Activated T-cell treated with anti-CD3 and anti-CD28 coated beads for 48 hours (primary cell): ENCODE results near the gene LRRC37A3.
"Not testable (repeated sequence)": the region's sequence is repeated elsewhere in the genome, so short reads cannot be mapped to it uniquely, and the experiment has no call there.

Experiments
- DNase-seq: peaks from one replicate; pipeline ENCODE4 v3.0.0-alpha.2; 2020; ENCODE audit warnings: low read depth

The LRRC37A3 gene

DNA sequence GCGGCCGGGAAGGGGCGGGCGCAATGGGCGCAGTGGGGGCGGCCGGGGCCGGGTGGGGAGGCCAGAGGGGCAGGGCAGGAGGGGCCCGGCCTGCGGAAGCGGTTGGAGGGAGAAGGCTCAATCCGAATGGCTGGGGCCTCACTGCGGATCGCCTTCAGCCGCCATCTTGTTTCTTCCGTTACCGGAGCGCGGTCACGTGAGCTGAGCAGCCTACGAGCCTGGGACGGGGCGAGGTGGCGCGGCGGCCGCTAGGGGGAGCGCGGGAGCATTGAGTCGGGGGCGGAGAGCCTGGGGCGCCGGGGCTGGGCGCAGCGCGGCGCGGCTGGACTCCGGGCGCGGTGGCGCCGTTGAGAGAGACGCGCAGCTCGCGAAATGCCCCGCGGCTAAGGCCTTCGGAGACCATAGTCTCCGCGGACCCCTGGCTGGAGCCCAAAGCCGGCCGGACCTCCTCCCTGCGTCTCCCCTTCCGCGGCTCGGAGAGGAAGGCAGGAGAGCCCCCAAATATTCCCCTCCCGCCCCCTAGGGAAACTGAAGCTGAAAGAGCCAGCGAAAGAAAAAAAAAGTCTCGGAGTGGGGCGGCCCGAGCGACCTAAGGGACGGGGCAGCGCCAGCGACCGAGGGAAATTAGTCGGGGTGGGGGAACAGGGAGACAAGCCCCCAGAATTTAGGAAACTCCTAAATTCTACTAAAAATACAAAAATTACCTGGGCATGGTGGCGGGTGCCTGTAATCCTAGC is at the start of gene LRRC37A3:
Gene LRRC37A3, minus strand, starts transcription at position 190 of the 737 bp plus-strand sequence. CDS start 22,221 bp downstream, outside the sequence.
- peak; percentile 100 for DNase-seq

DNA sequence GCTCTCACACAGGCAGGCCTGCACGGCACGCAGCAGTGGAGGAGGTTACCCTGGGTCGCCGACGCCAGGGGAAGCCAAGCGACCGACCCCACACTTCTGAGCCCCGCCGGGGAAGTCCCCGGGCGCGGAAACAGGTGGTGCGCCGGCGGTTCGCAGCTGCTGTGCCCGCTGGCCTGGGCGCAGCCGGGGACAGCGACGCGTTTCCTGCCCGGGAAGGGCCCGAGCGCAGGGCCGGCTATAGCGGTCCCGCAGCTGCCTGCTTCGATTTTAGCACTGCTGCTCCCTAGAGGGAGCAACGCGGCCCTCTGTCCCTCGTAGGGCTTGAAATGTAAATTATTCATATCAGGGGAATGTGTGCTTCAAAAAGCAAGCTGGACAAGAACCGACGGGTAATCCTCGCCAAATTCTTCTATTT is 46.6 kb upstream of the LRRC37A3 start:
- DNase-seq, result peak; percentile 79

DNA sequence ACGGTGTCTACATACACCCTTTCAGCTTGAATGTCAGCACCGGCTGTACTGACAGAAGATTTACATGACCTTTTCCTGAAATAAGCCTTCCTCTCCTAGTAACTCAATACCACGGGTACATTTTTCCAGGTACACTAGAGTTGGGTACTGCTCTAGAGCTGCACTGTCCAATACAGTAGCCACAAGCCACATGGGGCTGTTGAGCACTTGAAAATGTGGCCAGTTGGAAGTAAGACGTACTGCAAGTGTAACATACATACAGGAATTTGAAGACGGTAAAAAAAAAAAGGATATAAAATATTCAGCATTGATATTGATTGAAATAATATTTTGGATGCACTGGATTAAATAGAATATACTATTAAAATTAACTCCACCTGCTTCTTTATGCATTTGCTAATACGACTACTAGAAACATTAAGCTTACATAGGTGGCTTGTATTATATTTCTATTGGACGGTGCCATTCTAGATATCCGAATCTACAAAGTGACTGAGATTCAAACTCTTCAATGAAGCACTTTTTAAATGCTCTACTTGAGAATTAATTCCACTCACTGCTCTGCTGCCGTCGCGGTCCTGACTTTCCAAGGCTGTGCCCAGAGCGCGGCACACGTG is 46.1 kb upstream of the LRRC37A3 start:
- DNase-seq, result not testable (repeated sequence)

DNA sequence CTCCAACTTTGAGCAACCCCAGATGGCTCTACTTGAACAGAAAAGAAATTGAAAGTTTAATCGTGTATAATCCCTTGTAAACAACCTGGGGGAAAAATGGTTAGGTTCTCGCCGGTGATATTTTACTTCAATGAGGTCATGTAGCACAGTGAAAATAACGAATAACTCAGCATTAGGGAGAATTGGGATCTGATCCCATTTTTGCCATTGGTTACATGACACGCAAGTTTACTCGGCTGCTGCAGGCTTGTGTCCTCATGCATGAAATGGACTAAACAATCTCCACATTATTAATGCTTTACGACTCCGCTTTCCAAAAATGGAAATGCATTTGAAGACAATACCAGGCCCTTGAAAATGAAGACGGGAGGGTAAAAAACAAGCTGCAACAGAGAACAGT is 45.5 kb upstream of the LRRC37A3 start:
- no peak for DNase-seq

DNA sequence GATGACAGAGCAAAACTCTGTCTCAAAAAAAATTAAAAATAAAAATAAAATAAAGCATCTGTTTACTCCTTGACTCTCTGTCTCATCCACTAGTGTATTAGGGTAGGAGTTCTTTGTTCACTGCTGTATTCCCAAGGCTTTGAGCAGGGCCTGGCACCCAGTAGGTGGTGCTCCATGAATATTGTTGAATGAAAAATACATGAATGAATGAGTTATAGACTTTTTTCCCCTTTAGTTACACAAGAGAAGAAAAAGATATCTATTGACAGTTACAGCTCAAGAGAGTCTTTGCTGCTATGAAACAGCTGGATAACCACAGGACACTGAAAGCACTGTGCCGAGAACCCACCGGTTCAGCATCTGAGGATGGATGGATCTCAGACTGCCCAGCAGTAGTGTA is 44.5 kb upstream of the LRRC37A3 start:
- not testable (repeated sequence) for DNase-seq

DNA sequence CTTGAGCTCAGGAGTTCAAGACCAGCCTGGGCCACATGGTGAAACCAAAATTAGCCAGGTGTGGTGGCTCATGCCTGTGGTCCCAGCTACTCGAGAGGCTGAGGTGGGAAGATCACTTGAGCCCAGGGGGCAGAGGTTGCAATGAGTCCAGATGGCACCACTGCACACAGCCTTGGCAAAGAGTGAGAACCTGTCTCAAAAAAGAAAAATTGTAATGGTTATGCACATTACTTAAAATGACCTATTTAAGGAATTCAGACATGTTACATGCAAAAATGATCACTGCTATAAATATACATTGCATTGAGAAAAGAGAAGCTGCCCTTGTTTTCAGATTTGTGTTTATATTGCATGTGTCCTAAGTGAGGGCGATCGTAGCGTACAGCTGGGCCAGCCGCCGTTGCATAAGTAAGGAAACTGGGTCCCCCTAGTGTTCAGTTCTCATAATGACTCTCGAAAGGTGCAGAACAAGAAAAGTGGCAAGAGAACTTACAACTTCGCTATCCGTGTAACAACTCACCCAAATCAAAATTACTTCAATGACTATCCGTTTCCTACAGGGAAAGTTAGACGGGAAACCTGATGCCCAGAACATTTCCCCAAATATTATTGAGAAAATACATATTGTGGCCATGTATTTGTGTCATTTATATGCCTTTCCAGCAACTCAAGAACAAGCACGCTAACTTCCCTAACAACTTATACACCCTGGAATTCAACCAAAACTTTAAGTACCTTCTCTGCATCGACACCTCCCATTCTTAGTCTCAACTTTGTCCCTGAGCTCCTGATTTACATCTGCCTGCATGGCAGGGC is 42.5 kb upstream of the LRRC37A3 start:
- not testable (repeated sequence) for DNase-seq

DNA sequence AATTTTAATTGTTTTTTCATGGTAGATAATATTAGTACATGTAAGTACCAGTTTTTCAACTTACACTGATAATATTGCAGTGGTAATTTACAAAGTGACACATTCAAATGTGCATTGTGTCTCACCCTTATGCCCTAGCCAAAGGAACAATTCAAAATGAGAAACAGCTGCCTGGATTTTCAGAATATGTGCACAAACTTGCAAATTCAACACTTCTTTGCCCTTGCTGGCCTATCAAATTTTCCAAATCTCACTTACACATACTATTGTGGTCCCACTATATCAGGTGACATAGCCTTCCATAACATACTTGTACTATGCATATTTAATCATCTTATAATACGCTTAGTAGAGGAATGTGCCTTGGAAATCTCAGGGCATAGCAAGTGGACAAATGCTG is 32.6 kb upstream of the LRRC37A3 start:
- no peak for DNase-seq

DNA sequence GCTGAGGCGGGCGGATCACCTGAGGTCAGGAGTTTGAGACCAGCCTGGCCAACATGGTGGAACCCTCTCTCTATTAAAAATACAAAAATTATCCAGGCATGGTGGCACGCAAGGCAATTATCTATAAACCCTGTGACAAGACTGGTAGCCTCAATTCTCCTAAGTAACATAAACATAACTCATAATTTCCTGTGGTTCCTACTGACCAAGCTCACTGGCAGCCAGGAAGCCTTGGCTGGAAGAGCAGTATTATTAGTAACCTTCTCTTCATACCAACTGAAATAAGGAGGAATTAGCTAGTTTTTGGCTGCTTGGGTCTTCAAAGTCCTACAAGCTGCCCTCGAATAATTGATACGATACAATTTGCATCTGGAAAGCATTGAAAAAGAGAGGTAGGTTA is 31.6 kb upstream of the LRRC37A3 start:
- no peak for DNase-seq

DNA sequence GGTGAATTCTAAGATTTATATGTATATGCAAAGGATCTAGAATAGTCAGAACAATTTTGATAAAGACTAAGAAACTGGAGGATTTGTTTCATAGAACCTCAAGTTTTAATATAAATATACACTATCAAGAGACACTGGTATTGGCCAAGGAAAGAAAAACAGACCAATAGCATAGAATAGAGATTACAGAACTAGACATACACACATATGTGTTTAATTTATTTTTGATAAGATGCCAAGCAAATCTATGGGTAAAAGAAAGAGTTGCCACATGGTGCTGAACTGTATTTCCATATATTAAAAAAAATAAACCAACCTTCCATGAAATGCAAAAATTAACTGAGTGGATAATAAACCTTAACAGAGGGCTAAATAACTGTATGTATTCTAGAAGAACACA is 27.9 kb upstream of the LRRC37A3 start:
- no peak for DNase-seq

DNA sequence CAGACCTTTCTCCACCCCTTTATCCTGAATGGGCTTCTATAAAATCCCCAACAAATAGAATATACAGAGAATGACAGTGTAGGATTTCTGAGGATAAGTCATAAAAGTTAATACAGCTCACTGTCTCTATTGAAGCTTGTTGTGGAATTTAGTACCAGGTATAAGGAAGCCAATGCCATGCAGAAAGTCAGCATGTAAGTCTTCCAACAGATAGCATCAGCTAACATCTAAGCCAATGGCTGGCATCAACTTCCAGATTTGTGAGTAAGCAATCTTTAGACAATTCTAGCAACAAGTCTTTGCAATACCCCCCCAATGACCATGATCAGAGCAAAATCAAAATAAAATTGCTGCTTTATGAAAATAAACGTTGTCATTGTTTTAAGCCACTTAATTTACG is 22.5 kb upstream of the LRRC37A3 start:
- DNase-seq, result no peak

DNA sequence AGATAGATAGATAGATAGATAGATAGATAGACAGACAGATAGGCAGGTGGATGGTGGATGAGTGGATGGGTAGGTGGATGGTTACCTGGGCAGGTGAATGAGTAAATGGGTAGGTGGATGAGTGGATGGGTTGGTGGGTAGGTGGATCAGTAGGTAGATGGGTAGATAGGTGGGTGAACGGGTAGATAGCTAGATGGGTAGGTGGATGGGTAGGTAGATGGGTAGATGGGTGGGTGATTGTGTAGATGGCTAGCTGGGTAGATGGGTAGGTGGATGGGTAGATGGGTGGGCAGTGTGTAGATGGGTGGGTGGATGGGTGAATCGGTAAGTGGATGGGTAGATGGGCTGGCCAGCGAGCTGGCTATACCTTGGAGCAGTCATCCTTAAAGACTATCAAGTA is 21.8 kb upstream of the LRRC37A3 start:
- no peak for DNase-seq

DNA sequence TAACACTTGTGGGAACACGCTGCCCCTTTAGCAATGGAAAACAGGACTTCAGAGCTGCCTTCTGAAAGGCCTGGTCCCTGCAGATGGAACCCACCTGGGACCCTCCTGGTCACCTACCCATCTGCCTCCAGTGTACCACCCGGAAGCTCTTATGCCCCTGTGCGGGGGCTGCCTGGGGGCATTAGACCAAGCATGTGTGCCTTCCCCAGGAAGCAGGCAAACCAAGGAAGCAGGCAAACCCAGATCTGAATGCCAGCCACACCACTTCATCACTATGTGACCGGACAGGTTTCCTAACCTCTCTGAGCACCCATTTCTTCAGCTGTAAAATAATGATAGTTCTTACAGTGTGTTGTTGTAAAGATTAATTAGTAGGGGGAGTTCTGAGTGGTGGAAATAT is 20.8 kb upstream of the LRRC37A3 start:
- DNase-seq, result no peak

DNA sequence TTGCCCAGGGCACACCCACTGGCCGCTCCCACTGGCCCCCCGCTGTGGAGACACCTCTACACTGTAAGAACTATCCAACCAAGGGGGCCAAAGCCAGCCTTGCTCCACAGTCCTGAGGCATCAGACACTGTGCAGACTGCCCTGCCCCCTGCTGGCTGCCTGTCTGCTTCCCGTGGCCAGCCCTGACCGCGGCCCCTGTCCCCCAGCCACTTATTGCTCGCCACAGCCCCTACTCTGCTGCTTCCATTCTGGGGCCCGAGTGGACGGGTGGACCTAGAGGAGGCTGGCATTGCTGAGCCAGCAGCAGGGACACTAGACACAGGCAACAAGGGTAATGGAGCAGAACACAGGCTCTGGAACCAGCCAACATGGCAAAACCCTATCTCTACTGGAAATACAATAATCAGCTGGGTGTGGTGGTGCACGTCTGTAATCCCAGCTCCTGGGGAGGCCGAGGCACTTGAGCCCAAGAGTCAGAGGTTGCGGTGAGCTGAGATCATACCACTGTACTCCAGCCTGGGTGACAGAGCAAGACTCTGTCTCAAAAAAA is 19.7 kb upstream of the LRRC37A3 start:
- peak; percentile 46 for DNase-seq

DNA sequence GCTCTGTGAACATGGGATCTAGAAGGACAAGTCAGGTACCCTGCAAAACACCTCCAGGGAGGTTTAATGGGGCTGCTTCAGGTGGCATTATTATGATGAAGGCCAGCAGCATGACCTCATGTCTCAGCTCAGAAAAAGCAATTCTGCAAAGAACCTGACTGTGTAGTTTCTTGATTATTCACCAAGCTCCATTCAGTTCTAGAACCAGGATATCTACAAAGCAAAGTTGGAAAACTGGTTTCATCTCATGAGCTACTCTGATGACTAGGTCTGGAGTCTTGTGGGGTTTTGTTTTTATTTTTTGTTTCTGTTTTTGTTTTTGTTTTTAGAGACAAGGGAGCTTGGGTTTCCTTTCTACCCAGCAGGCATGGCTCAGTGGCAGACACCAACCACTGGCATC is 19.0 kb upstream of the LRRC37A3 start:
- no peak for DNase-seq

DNA sequence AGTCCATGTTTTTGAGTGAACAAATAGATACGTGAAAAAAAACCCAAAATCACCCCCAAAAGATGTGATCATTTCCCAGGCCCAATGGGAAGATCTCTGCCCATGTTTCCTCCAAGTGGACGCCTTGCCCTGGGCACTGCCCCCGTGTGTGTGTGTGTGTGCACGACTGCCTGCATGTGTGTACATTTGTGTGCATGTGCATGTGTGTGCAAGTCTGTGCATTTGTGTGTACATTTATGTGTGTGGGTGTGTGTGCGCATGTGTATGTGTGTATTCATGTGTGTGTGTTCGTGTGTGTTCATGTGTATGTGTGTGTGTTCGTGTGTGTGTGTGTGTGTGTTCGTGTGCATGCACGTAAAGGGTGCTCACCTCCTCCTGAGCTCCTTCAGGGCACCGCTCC is 16.8 kb upstream of the LRRC37A3 start:
- DNase-seq, result no peak

DNA sequence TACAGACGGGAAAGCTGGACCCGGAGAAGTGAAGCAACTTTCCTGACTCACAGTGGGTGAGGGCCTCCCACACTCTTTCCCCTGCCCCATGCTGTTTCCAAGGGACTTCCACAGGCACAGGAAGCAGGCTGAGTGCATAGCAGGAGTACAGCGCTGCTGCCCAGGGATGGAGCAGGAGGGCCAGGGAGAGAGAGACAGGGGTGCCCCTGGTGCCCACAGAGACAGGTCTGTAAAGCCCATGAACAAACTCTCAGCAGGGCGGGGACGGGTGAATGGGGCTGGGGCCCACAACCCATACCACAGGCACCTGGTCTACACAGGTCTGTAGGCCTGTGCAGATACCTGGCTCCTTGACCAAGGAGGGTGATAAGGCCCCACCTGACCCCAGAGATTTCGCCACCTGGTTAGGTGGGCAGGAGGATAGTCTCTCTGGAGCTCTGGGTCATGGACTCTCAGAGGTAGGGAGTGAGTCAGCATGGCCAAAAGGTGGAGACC is 15.1 kb upstream of the LRRC37A3 start:
- DNase-seq, result not testable (repeated sequence)

DNA sequence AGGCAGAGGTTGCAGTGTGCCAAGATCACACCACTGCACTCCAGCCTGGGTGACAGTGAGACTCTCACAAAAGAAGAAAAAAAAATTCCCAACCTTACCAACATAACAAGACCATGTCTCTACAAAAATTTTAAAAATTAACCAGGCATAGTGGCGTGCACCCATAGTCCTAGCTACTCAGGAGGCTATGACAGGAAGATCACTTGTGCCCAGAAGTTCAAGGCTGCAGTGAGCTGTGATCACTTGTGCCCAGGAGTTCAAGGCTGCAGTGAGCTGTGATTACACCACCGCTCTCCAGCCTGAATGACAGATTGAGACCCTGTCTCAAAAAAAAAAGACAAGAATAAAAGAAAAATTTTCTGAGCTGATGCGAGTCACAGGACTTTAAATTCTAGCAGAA is 13.6 kb upstream of the LRRC37A3 start:
- DNase-seq, result not testable (repeated sequence)

DNA sequence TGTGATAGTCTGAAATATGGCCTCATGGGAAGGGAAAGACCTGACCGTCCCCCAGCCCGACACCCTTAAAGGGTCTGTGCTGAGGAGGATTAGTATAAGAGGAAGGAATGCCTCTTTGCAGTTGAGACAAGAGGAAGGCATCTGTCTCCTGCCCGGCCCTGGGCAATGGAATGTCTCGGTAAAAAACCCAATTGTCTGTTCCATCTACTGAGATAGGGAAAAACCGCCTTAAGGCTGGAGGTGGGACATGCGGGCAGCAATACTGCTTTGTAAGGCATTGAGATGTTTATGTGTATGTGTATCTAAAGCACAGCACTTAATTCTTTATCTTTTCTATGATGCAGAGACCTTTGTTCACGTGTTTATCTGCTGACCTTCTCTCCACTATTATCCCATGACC is 11.1 kb upstream of the LRRC37A3 start:
- DNase-seq, result not testable (repeated sequence)

DNA sequence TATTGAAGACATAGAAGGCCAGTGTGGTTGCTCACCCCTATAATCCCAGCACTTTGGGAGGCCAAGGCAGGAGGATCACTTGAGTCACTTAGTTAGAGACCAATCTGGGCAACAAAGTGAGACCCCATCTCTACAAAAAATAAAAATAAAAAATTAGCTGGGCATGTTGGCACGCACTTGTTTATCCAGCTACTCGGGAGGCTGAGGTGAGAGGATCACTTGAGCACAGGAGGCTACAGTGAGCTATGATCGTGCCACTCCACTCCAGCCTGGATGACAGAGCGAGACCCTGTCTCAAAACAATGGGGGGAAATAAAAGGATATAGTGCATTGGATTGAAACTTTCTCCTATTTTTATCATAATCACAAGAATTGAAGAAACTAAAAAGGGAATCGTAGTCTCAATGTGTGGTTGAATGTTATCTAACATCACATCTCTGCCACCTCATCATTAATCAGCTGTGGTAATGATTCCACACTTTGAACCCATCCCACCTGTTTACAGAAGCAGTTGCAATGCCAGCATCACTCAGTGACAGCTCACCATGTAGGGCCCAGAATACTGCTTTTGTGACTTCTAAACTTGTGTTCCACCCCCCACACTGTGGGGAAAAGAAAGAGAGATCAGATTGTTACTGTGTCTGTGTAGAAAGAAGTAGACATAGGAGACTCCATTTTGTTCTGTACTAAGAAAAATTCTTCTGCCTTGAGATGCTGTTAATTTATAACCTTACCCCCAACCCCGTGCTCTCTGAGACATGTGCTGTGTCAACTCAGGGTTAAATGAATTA is 10.3 kb upstream of the LRRC37A3 start:
- not testable (repeated sequence) for DNase-seq

DNA sequence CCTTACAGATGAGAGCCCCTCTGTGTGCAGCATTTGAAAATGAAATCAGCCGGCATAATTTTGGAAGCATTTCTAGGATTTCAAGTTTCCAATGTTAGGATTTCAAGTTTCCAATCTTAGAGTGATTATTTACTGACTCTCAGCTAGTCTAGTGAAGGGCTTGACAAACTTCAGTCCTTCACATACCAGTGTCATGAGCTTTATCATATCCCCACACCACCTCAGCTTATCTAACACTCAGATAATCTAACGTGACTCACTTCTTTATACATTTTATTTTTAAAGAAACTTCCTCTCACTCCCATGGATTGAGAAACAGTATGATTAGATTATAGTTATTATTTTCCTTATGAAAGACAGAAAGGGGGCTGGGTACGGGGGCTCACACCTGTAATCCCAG is 9.4 kb upstream of the LRRC37A3 start:
- not testable (repeated sequence) for DNase-seq

DNA sequence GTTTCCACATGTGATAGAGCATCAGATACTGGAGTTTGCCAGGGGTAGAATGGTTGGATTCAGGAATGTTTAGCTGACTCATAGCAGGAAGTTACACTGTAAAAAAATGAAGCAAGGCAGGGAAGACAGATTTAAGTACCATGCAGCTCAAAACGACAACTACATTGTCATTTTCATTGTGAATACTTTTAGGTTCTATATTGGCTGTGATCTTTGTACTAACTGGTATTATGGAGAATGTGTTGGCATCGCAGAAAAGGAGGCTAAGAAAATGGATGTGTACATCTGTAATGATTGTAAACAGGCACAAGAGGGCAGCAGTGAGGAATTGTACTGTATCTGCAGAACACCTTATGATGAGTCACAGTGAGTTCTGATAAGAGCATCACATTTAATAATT is 8.2 kb upstream of the LRRC37A3 start:
- DNase-seq, result not testable (repeated sequence)

DNA sequence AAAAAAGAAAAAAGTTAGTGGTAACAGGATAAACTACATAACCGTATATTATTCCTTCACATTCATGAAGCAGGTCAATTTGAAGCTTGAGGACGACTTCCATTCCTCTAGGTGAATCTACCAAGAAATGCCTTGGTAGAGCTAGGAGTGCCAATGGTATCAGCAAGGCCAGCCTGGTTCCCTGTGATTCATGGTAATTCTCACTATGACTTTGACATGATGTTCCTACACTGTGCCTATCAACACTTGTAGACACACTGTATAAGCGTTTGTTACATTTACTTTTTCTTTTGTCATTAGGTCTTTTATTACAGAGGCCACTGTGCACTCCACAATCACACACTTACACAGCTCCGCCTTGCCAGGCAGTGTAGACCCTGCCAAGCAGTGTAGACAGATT is 7.2 kb upstream of the LRRC37A3 start:
- DNase-seq, result not testable (repeated sequence)
